Hematopoietic multipotent progenitor cell treated with erythropoietin and hydrocortisone succinate and interleukin-3 and kit ligand, for 4 days (in vitro differentiated cells): ENCODE data around the gene OR52L1.

Experiments
- DNase-seq: peaks from one replicate; pipeline ENCODE4 v3.0.0-alpha.2; 2015

The OR52L1 gene

GRCh38 chr11:5938603-5938965, 48.2 kb downstream of the OR52L1 start:
- no peak for DNase-seq

DNA sequence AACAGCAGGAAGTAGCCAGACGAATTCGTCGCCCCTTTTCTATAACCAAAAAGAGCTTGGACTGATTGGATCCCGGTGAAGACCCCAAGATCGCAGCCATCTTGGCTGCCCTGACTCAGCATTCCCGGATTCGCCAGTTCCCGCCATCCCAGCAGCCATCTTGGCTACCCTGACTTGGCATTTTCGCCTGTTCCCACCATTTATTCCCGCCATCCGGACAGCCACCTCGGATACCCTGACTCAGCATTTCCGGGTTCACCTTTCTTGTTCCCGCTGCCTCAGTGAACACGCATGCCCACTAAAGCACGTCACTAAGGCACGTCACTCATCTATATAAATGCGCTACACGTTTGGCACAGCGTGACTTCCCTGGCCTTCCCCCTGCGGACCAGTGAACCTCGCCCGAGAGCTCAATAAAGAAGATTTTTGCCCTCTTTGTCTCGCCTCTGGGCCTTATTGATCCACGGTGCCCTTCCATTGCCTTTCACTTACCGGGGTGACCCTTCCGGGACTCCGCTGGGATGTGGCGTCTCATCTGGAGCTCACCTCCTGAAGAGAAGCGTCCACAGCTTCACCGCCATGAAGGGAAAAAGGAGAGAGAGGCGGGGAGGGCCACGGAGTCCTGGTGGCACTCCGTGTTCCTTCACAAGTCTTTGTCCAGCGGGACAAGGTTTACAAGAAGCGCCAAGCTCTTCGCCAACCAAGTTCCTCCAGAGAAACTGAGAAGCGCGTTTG, 48.8 kb downstream of the OR52L1 start:
- DNase-seq = no peak
